HG02852 (cell line): ENCODE results near the gene LRP2BP.
"Not testable (repeated sequence)": the region's sequence is repeated elsewhere in the genome, so short reads cannot be mapped to it uniquely, and the experiment has no call there.

Experiments used
- ATAC-seq: cut with Tn5 transposase; IDR thresholded peaks from one replicate; pipeline ENCODE4 v1.9.1; 2021; ENCODE audit warnings: mild to moderate bottlenecking, moderate library complexity; ENCODE audit not compliant: unreplicated experiment

The LRP2BP gene

GRCh38 chr4:185362570-185362969, 33.2 kb downstream of the LRP2BP start:
- not testable (repeated sequence) for ATAC-seq

GRCh38 chr4:185361872-185362271, 33.9 kb downstream of the LRP2BP start:
- no peak for ATAC-seq

GRCh38 chr4:185359767-185360446, 35.8 kb downstream of the LRP2BP start:
- no peak for ATAC-seq

- no peak for ATAC-seq
Observed at GRCh38 chr4:185358959-185359358, 36.8 kb downstream of the LRP2BP start.

- ATAC-seq, result no peak
Observed at GRCh38 chr4:185358514-185358913, 37.2 kb downstream of the LRP2BP start.

- ATAC-seq, result no peak
Observed at GRCh38 chr4:185357733-185358440, 37.8 kb downstream of the LRP2BP start.

- no peak for ATAC-seq
Observed at GRCh38 chr4:185357211-185357610, 38.5 kb downstream of the LRP2BP start.

GRCh38 chr4:185352741-185353140, 43.0 kb downstream of the LRP2BP start:
- ATAC-seq, result no peak

- no peak for ATAC-seq
Observed at GRCh38 chr4:185352202-185352601, 43.5 kb downstream of the LRP2BP start.

- no peak for ATAC-seq
Observed at GRCh38 chr4:185351691-185352090, 44.0 kb downstream of the LRP2BP start.

- ATAC-seq, result no peak
Observed at GRCh38 chr4:185346975-185347601, 48.6 kb downstream of the LRP2BP start.

GRCh38 chr4:185344743-185345538, 50.8 kb downstream of the LRP2BP start:
- ATAC-seq, result peak; percentile 50

- ATAC-seq, result peak; percentile 48
Observed at GRCh38 chr4:185343726-185344581, 51.8 kb downstream of the LRP2BP start.

GRCh38 chr4:185341841-185342240, 53.9 kb downstream of the LRP2BP start:
- ATAC-seq, result peak; percentile 61

GRCh38 chr4:185341377-185341776, 54.3 kb downstream of the LRP2BP start:
- no peak for ATAC-seq

GRCh38 chr4:185339941-185340340, 55.8 kb downstream of the LRP2BP start:
- ATAC-seq, result no peak

- no peak for ATAC-seq
Observed at GRCh38 chr4:185335579-185335978, 60.1 kb downstream of the LRP2BP start.

GRCh38 chr4:185334326-185334725, 61.4 kb downstream of the LRP2BP start:
- ATAC-seq, result no peak

GRCh38 chr4:185332575-185333464, 62.9 kb downstream of the LRP2BP start:
- peak; percentile 82 for ATAC-seq
